ENCODE measurements around the gene MBTD1.
A peak's percentile ranks its signal among the peaks of the same experiment; 100 is the strongest.

The MBTD1 gene

DNA sequence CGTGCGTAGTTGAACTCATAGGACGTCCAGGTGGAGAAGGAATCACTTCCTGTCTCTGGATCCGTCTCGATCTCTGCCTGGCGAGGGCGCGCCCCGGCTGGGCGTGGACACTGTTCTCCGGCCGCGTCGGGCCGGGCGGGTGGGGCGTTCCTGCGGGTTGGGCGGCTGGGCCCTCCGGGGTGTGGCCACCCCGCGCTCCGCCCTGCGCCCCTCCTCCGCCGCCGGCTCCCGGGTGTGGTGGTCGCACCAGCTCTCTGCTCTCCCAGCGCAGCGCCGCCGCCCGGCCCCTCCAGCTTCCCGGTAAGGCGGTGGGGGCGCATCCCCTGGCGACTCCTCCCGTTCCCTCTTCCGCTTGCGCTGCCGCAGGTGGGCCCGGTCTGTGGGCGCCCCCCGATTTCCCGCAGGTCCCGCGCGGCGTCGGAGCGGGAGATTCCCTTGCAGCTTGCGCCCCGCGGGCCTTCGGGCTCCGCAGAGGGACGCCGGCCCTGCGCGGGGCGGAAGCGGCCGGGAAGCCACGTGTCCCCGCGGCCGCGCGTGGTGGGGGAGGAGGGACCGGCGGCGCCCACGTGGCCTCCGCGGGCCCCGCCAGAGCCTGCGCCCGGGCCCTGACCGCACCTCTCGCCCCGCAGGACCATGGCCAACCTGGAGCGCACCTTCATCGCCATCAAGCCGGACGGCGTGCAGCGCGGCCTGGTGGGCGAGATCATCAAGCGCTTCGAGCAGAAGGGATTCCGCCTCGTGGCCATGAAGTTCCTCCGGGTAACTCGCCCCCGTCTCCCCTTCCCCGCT lies 93.5 kb downstream of the MBTD1 start, which contains the start of gene NME2:
Gene NME2 (plus strand): TSS at position 214 of the 789 bp plus-strand sequence. CDS start 420 bp downstream, at position 634.
- TF ChIP-seq, protein P1, sequence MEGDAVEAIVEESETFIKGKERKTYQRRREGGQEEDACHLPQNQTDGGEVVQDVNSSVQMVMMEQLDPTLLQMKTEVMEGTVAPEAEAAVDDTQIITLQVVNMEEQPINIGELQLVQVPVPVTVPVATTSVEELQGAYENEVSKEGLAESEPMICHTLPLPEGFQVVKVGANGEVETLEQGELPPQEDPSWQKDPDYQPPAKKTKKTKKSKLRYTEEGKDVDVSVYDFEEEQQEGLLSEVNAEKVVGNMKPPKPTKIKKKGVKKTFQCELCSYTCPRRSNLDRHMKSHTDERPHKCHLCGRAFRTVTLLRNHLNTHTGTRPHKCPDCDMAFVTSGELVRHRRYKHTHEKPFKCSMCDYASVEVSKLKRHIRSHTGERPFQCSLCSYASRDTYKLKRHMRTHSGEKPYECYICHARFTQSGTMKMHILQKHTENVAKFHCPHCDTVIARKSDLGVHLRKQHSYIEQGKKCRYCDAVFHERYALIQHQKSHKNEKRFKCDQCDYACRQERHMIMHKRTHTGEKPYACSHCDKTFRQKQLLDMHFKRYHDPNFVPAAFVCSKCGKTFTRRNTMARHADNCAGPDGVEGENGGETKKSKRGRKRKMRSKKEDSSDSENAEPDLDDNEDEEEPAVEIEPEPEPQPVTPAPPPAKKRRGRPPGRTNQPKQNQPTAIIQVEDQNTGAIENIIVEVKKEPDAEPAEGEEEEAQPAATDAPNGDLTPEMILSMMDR (IDR thresholded peaks at IDR 0.05; ENCODE audit: control insufficient read depth, insufficient read depth, low read depth, low read length, missing control alignments) = no peak
- H3K4me3 ChIP-seq (ENCODE audit: control insufficient read depth, low read depth, low read length) = peak within 1 kb of the TSS; percentile 91
- DNase-seq (ENCODE audit: low read depth) = no peak

DNA sequence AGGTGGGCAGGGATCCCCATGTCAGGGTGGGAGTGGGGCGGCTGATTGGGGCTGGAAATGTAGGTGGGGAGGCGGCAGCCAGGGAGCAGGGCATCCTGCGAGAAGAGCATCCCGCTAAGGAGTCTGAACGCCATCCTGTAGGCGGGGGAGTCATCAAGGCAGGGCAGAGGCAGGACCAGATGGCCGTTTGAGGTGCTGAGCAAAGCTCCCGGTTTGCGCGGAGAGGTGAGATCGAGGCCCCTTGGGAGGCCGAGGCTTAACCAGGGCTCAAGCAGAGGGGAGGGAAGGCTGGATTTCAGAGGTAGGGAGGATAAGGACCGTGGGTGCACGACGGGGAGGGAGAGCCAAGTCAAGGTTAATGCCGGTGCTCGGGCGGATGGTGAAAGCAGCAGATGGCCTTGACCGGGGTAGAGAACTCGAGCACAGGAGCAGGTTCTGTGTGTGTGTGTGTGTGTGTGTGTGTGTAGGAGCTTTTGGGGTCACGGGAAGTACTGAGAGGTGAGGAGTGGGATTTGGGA lies 94.1 kb downstream of the MBTD1 start:
- TF ChIP-seq, protein P1 (IDR thresholded peaks at IDR 0.05; ENCODE audit: control insufficient read depth, insufficient read depth, low read depth, low read length, missing control alignments) = no peak
- H3K4me3 ChIP-seq (ENCODE audit: control insufficient read depth, low read depth, low read length) = peak overlapping the region; percentile 91
- no peak for DNase-seq (ENCODE audit: low read depth)

DNA sequence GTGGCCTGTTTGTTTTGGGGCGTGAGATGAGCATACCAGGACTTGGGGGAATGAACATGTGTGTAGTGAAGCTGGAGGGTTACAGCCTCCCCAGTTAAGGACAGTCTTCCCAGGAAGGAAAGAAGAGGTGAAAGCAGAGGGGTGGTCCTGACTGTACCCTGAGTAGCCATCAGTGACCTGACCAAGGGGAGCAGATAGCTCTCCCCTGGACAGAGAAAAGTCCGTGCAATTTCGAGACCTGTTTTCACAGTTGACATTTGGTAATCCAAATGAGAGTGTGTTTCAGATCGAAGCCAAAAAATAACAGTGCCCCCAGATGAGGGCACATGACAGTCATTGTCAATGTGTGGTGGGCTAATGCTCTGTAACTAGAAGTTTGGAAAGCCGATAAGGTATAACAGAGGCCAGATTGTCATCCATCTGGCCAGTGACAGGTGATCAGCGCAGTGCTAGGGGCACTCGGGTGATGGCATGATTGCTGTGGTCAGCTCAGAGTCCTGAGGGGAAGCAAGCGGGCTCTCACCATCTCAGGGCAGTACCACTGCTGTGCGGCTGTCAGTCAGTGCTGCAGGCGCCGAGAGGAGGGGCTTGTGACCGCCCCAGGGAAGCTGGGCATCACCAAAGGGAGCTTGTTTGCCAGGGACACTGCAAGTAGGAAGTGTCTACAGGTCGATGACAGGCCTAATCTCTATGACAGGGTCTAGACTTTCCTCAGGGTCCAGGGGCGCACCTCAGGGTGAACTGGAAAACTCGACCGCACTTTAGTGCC lies 94.8 kb downstream of the MBTD1 start:
- H3K4me3 ChIP-seq (ENCODE audit: control insufficient read depth, low read depth, low read length) = peak overlapping the region; percentile 91
- TF ChIP-seq, protein P1 (IDR thresholded peaks at IDR 0.05; ENCODE audit: control insufficient read depth, insufficient read depth, low read depth, low read length, missing control alignments) = no peak
- DNase-seq (ENCODE audit: low read depth) = no peak

DNA sequence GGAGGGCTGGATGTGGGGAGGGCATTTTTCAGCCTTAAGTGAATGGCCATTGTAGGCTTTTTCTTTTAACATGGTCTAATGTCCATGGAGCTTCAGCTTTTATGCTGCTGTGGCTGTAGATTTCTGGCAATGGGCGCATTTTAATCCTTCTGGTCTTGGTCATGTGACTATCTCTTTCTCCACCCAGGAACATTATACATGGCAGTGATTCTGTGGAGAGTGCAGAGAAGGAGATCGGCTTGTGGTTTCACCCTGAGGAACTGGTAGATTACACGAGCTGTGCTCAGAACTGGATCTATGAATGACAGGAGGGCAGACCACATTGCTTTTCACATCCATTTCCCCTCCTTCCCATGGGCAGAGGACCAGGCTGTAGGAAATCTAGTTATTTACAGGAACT lies 98.3 kb downstream of the MBTD1 start:
- TF ChIP-seq, protein P1 (IDR thresholded peaks at IDR 0.05; ENCODE audit: control insufficient read depth, insufficient read depth, low read depth, low read length, missing control alignments) = no peak
- no peak overlapping the region for H3K4me3 ChIP-seq (ENCODE audit: control insufficient read depth, low read depth, low read length)
- DNase-seq (ENCODE audit: low read depth) = no peak

DNA sequence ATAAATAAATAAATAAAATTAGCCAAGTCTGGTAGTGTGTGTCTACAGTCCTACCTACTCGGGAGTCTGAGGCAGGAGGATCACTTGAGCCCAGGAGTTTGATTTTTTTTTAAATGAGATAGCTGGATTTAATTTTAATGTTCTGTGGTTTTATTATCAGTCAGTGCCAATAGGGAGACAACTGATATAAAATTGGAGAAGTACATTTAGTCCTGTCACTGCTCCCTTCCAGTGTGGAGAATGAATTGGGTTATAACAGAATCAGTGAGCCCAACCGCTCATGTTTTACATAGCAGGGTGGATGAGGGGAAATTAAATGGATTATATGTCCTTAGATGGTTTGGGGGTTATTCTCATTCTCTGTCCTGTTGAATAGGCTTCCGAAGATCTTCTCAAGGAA lies 100.2 kb downstream of the MBTD1 start:
- TF ChIP-seq, protein P1 (IDR thresholded peaks at IDR 0.05; ENCODE audit: control insufficient read depth, insufficient read depth, low read depth, low read length, missing control alignments) = no peak
- DNase-seq (ENCODE audit: low read depth) = no peak
- H3K4me3 ChIP-seq (ENCODE audit: control insufficient read depth, low read depth, low read length) = no peak overlapping the region

DNA sequence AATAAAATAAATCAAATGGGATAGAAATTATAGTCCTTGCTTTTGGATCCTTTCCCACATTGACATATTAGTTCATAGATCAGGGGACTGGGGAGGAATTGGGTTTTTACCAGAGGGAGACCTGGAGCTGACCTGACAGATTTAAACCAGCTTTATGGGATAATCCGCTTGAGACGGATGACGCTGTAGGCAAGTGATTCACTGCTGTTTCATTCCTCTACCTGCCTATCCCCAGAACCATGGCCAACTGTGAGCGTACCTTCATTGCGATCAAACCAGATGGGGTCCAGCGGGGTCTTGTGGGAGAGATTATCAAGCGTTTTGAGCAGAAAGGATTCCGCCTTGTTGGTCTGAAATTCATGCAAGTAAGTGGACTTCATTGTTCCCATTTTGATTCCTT lies 104.4 kb downstream of the MBTD1 start:
- H3K4me3 ChIP-seq (ENCODE audit: control insufficient read depth, low read depth, low read length) = no peak overlapping the region
- TF ChIP-seq, protein P1 (IDR thresholded peaks at IDR 0.05; ENCODE audit: control insufficient read depth, insufficient read depth, low read depth, low read length, missing control alignments) = no peak
- no peak for DNase-seq (ENCODE audit: low read depth)

Data from AG09309 (cell line).